H1 (cell line): ENCODE results near the gene MXD3. TPM values are rescaled to one million over a fixed set of nuclear protein-coding genes. Genes with fewer than 3 reads are reported as not detected.

Experiments
- CTCF ChIA-PET: fragments of 300-600 bp; sonication (Branson Sonifier 250); formaldehyde crosslinking; loops from one replicate; lab custom pipeline; 2021; ENCODE audit not compliant: partially characterized antibody; lab: Charles Lee
- POLR2A ChIA-PET: fragments of 300-600 bp; sonication (Branson Sonifier 250); formaldehyde crosslinking; loops from one replicate; lab custom pipeline; 2021; ENCODE audit warnings: inconsistent platforms; ENCODE audit not compliant: partially characterized antibody; lab: Charles Lee
- DNase-seq, 2 experiments: peaks; one replicate each; pipeline versions ENCODE4 v3.0.0 to v3.0.0-alpha.2; 2010 to 2022; ENCODE audit warnings: low spot score in 2 of 2, low read depth in 1 of 2, mixed read lengths in 1 of 2
- FAIRE-seq: peaks from 2 replicates; lab custom pipeline; 2011; peaks lifted over from hg19 to GRCh38; lab: Jason Lieb, UNC
- H2AFZ ChIP-seq: 2 replicates; pipeline ENCODE4 v1.8.1; 2012; ENCODE audit warnings: low read length, inconsistent platforms
- H2AK5ac ChIP-seq: 2 replicates; pipeline ENCODE4 v1.6.1; 2013; ENCODE audit warnings: low read depth, low read length
- H2BK120ac ChIP-seq: replicated peaks from 2 replicates; pipeline ENCODE3; 2013; ENCODE audit warnings: low read depth, low read length, inconsistent platforms
- H2BK12ac ChIP-seq: 2 replicates; pipeline ENCODE4 v1.6.1; 2013; ENCODE audit warnings: low read depth, low read length
- H2BK15ac ChIP-seq: 2 replicates; pipeline ENCODE4 v1.6.1; 2013; ENCODE audit warnings: low read length
- H2BK20ac ChIP-seq: 2 replicates; pipeline ENCODE4 v1.6.1; 2013; ENCODE audit warnings: low read length
- H2BK5ac ChIP-seq: 2 replicates; pipeline ENCODE4 v1.6.1; 2013; ENCODE audit warnings: low read depth, low read length
- H3K14ac ChIP-seq: 2 replicates; pipeline ENCODE4 v1.6.1; 2013; ENCODE audit warnings: inconsistent platforms; ENCODE audit not compliant: insufficient read length
- H3K18ac ChIP-seq: 2 replicates; pipeline ENCODE4 v1.6.1; 2013; ENCODE audit warnings: low read length; ENCODE audit errors: extremely low read depth
- H3K23ac ChIP-seq: 2 replicates; pipeline ENCODE4 v1.6.1; 2013; ENCODE audit warnings: inconsistent platforms; ENCODE audit not compliant: insufficient read length
- H3K23me2 ChIP-seq: 2 replicates; pipeline ENCODE4 v1.6.1; 2013; ENCODE audit warnings: low read depth, low read length
- H3K27ac ChIP-seq: 2 replicates; pipeline ENCODE4 v1.6.1; 2011; ENCODE audit warnings: low read depth, low read length, inconsistent platforms
- H3K27me3 ChIP-seq, 4 experiments: replicated peaks in 1 of 4; 1 replicate in 1 of 4; 2 replicates in 3 of 4; pipeline versions ENCODE4 v1.6.1 to v1.8.1; 2011 to 2013; ENCODE audit warnings: low read length in 3 of 4, mild to moderate bottlenecking in 3 of 4, inconsistent platforms in 2 of 4, mixed read lengths in 2 of 4, moderate library complexity in 1 of 4; ENCODE audit not compliant: control insufficient read depth in 3 of 4, insufficient read depth in 3 of 4; ENCODE audit errors: extremely low read depth in 1 of 4
- H3K36me3 ChIP-seq, 4 experiments: 2 replicates each; pipeline versions ENCODE4 v1.6.1 to v1.8.1; 2011 to 2013; ENCODE audit warnings: mild to moderate bottlenecking in 4 of 4, low read length in 3 of 4, moderate library complexity in 2 of 4, control low read depth in 1 of 4, inconsistent platforms in 1 of 4; ENCODE audit not compliant: insufficient read depth in 4 of 4, control insufficient read depth in 2 of 4
- H3K4ac ChIP-seq: replicated peaks from 2 replicates; pipeline ENCODE3; 2013; ENCODE audit warnings: low read length, low read depth, mixed read lengths, inconsistent platforms; ENCODE audit not compliant: insufficient read length
- H3K4me1 ChIP-seq, 4 experiments: replicated peaks in 1 of 4; 1 replicate in 1 of 4; 2 replicates in 3 of 4; pipeline versions ENCODE4 v1.6.1 to v1.8.1; 2011 to 2013; ENCODE audit warnings: low read length in 3 of 4, inconsistent platforms in 2 of 4, mixed read lengths in 1 of 4; ENCODE audit not compliant: insufficient read depth in 4 of 4, control insufficient read depth in 3 of 4
- H3K4me2 ChIP-seq, 2 experiments: 2 replicates each; pipeline versions ENCODE4 v1.6.1 to v1.8.1; 2011 to 2013; ENCODE audit warnings: low read depth in 2 of 2, low read length in 2 of 2, control low read depth in 1 of 2, inconsistent platforms in 1 of 2, mild to moderate bottlenecking in 1 of 2; ENCODE audit not compliant: insufficient read depth in 1 of 2
- H3K4me3 ChIP-seq, 4 experiments: fragments of 200-600, 300-600 bp in 1 of 4; sonication (generic), shearing (Covaris generic), sonication (Bioruptor Twin) in 1 of 4; 2 replicates each; pipeline versions ENCODE4 v1.5.1 to v1.8.1; 2011 to 2016; ENCODE audit warnings: low read length in 4 of 4, low read depth in 3 of 4, control low read depth in 2 of 4, inconsistent platforms in 2 of 4, mild to moderate bottlenecking in 2 of 4, mixed read lengths in 1 of 4, moderate library complexity in 1 of 4; ENCODE audit not compliant: insufficient read depth in 2 of 4; ENCODE audit errors: extremely low read depth in 1 of 4
- H3K56ac ChIP-seq: replicated peaks from 2 replicates; pipeline ENCODE3; 2013; ENCODE audit warnings: low read depth, mild to moderate bottlenecking, mixed read lengths, low read length, inconsistent platforms; ENCODE audit not compliant: insufficient read length
- H3K79me1 ChIP-seq: 2 replicates; pipeline ENCODE4 v1.6.1; 2013; ENCODE audit warnings: low read depth, low read length, control low read depth
- H3K79me2 ChIP-seq, 2 experiments: 2 replicates each; pipeline versions ENCODE4 v1.6.1 to v1.8.1; 2012 to 2013; ENCODE audit warnings: low read length in 2 of 2, mild to moderate bottlenecking in 2 of 2, inconsistent platforms in 1 of 2; ENCODE audit not compliant: insufficient read depth in 2 of 2, control insufficient read depth in 1 of 2
- H3K9ac ChIP-seq, 4 experiments: replicated peaks in 1 of 4; 1 replicate in 1 of 4; 2 replicates in 3 of 4; pipeline versions ENCODE4 v1.6.1 to v1.8.1; 2011 to 2013; ENCODE audit warnings: low read depth in 3 of 4, low read length in 3 of 4, control low read depth in 2 of 4, mild to moderate bottlenecking in 2 of 4, moderate library complexity in 2 of 4, inconsistent platforms in 1 of 4; ENCODE audit errors: extremely low read depth in 1 of 4
- H3K9me3 ChIP-seq, 2 experiments: 2 replicates each; pipeline versions ENCODE4 v1.6.1 to v1.8.1; 2012 to 2013; ENCODE audit warnings: mild to moderate bottlenecking in 2 of 2, moderate library complexity in 2 of 2, control low read depth in 1 of 2, inconsistent platforms in 1 of 2, low read depth in 1 of 2, low read length in 1 of 2, mixed read lengths in 1 of 2; ENCODE audit not compliant: insufficient read depth in 2 of 2
- H4K20me1 ChIP-seq, 2 experiments: replicated peaks in 1 of 2; 2 replicates each; pipeline versions ENCODE3 to v1.8.1; 2011 to 2013; ENCODE audit warnings: inconsistent platforms in 2 of 2, low read length in 2 of 2, mild to moderate bottlenecking in 1 of 2; ENCODE audit not compliant: insufficient read depth in 2 of 2, control insufficient read depth in 1 of 2
- H4K5ac ChIP-seq: 2 replicates; pipeline ENCODE4 v1.6.1; 2013; ENCODE audit warnings: low read length, low read depth, mixed read lengths, inconsistent platforms; ENCODE audit not compliant: insufficient read length
- H4K8ac ChIP-seq: 2 replicates; pipeline ENCODE4 v1.8.0; 2013; ENCODE audit warnings: mild to moderate bottlenecking, moderate library complexity, low read length, inconsistent platforms; ENCODE audit not compliant: insufficient read depth; ENCODE audit errors: extremely low read depth
- H4K91ac ChIP-seq: replicated peaks from 2 replicates; pipeline ENCODE3; 2013; ENCODE audit warnings: low read length, mixed read lengths, inconsistent platforms; ENCODE audit not compliant: insufficient read length
- BACH1 ChIP-seq: IDR thresholded peaks from 2 replicates; pipeline ENCODE4 v1.6.1; 2012; ENCODE audit warnings: low read length, improper control_type of control experiment
- CBX8 ChIP-seq: fragments of 300-800, 300-1000 bp; sonication (generic); IDR thresholded peaks from 2 replicates; pipeline ENCODE4 v1.7.1; 2016; ENCODE audit warnings: low read depth, low read length, borderline replicate concordance
- CTCF ChIP-seq, 3 experiments: IDR thresholded peaks; 1 replicate in 2 of 3; 2 replicates in 1 of 3; pipeline versions ENCODE4 v1.5.1 to v1.6.1; 2011; ENCODE audit warnings: low read length in 3 of 3, mild to moderate bottlenecking in 3 of 3, inconsistent platforms in 2 of 3, low read depth in 1 of 3, moderate library complexity in 1 of 3; ENCODE audit not compliant: insufficient read depth in 1 of 3; ENCODE audit errors: control extremely low read depth in 1 of 3
- NANOG ChIP-seq: IDR thresholded peaks from 2 replicates; pipeline ENCODE4 v1.6.1; 2011; ENCODE audit warnings: low read length, low read depth, mild to moderate bottlenecking, inconsistent platforms; ENCODE audit not compliant: insufficient read depth, poor library complexity, severe bottlenecking
- RAD21 ChIP-seq, 2 experiments: IDR thresholded peaks in 1 of 2; conservative IDR thresholded peaks in 1 of 2; 2 replicates each; pipeline ENCODE4 v1.6.1; 2011; ENCODE audit warnings: low read depth in 2 of 2, low read length in 2 of 2, improper control_type of control experiment in 1 of 2, inconsistent platforms in 1 of 2, mild to moderate bottlenecking in 1 of 2, moderate library complexity in 1 of 2
- SIN3A ChIP-seq, 2 experiments: IDR thresholded peaks in 1 of 2; conservative IDR thresholded peaks in 1 of 2; 2 replicates each; pipeline ENCODE4 v1.6.1; 2011 to 2012; ENCODE audit warnings: low read length in 2 of 2, improper control_type of control experiment in 1 of 2, low read depth in 1 of 2, mild to moderate bottlenecking in 1 of 2
- SP1 ChIP-seq: IDR thresholded peaks from 2 replicates; pipeline ENCODE4 v1.6.1; 2011; ENCODE audit warnings: low read depth, low read length
- SP4 ChIP-seq: IDR thresholded peaks from 2 replicates; pipeline ENCODE4 v1.6.1; 2012; ENCODE audit warnings: low read length, inconsistent platforms
- WGBS, 2 experiments: shearing (Covaris generic) in 1 of 2; methylation state at CpG; one replicate each; pipeline versions ENCODE4 v1.1.6 to v1.1.7; 2013 to 2015; ENCODE audit warnings: low lambda C conversion rate in 2 of 2, mixed read lengths in 2 of 2, inconsistent platforms in 1 of 2, low coverage in 1 of 2, missing lambda C conversion rate in 1 of 2; ENCODE audit not compliant: insufficient replicate concordance in 2 of 2, insufficient coverage in 1 of 2, insufficient read length in 1 of 2; ENCODE audit errors: extremely low coverage in 1 of 2, missing lambda C conversion rate in 1 of 2; 5-methylcytosine and 5-hydroxymethylcytosine counted together
- polyA plus RNA-seq, 7 experiments: library from polyadenylated mRNA; depleted of rRNA in 3 of 7; stranded (reverse) in 5 of 7; unstranded in 2 of 7; fragments of >200 nt in 5 of 7; fragments of 200-250 nt in 2 of 7; gene quantifications; 1 replicate in 5 of 7; 2 replicates in 1 of 7; 4 replicates in 1 of 7; pipeline versions ENCODE4 v1.2.1 to v1.2.3, GENCODE V29; 2011 to 2013; ENCODE audit warnings: missing spikeins in 2 of 7, mixed read lengths in 2 of 7
- total RNA-seq: library from RNA; stranded (reverse); fragmentation: NEBNext Ultra II Directional; extraction: Animal tissue kit (Norgen Biotek cat#: 25700); gene quantifications from 2 replicates; pipeline ENCODE4 v1.2.1, GENCODE V29; 2021

The MXD3 gene
- total and polyA plus RNA-seq, 2 of the 8 experiments (the other 6 are each of a cell fraction or from before 2014, with no cell fraction given) = 6.5 to 7.7 TPM

GRCh38 chr5:177317959-177318377 lies 6.3 kb upstream of the MXD3 start:
- Histone ChIP-seq H3K18ac (no peak overlapping the region), H2BK5ac (no peak overlapping the region), H3K27ac (no peak overlapping the region), H2BK12ac (no peak overlapping the region), H2BK120ac (no peak overlapping the region), H3K4ac (no peak overlapping the region), H4K8ac (no peak overlapping the region), H3K79me1 (no peaks in the 10 kb centered on the region), H4K91ac (no peak overlapping the region), H3K9ac (no peak overlapping the region), H3K27me3 (no peaks in the 10 kb centered on the region), H3K4me3 (no peak overlapping the region), H2BK15ac (no peak overlapping the region), H3K9me3 (no peaks in the 10 kb centered on the region), H3K36me3 (no peaks in the 10 kb centered on the region), H3K4me2 (peak overlapping the region in 1 of 2 experiments; percentile 20; a peak in 1 of 4 replicates), H4K5ac (no peak overlapping the region), H3K14ac (no peak overlapping the region), H3K56ac (no peak overlapping the region), H3K23ac (no peak overlapping the region), H3K23me2 (0 out of 2 replicates have a peak, but pooled peaks cover under 1% of the 10 kb centered on the region), H2AK5ac (no peak overlapping the region), H2AFZ (no peak overlapping the region), H3K4me1 (peaks cover 0 to 4% (median 1%) of the 10 kb centered on the region in 4 experiments; a peak in 4 of 7 replicates), H4K20me1 (no peaks in the 10 kb centered on the region), H2BK20ac (no peak overlapping the region), H3K79me2 (no peaks in the 10 kb centered on the region)
- TF ChIP-seq SIN3A (conservative IDR thresholded peaks at IDR 0.05 in 1 of 2, IDR thresholded peaks at IDR 0.05 in 1 of 2; ENCODE audit: low read depth in 1 of 2, low read length in 2 of 2) (no peak), SP4 (0 out of 2 replicates have a peak, but pooled peaks have one; percentile 31), CTCF (IDR thresholded peaks at IDR 0.05; ENCODE audit: control extremely low read depth in 1 of 3, insufficient read depth in 1 of 3, low read depth in 1 of 3, low read length in 3 of 3) (peak in 2 of 3 experiments; percentile 85 to 89; a peak in 3 of 4 replicates), BACH1 (no peak), CBX8 (no peak), RAD21 (IDR thresholded peaks at IDR 0.05 in 1 of 2, conservative IDR thresholded peaks at IDR 0.05 in 1 of 2; ENCODE audit: low read depth in 2 of 2, low read length in 2 of 2) (peak; percentile 87 to 90), NANOG (no peak), SP1 (0 out of 2 replicates have a peak, but pooled peaks have one; percentile 33)
- WGBS, 2 experiments = 44% methylated on average over 7 of the region's 7 CpGs; no CpG with 5 or more reads in 1 of the 2 experiments
- DNase-seq = peak in 1 of 2 experiments; percentile 87
- POLR2A ChIA-PET = interaction anchor here (0.7 to 2.9 kb wide), 8 partner anchors 13 to 137 kb away, joined by 3 to 10 read pairs (median 6); partner anchors contain the start of gene LMAN2
- CTCF ChIA-PET = interaction anchor here (0.6 to 16.6 kb wide), 29 partner anchors 10 to 247 kb away, joined by 3 to 251 read pairs (median 5); partner anchors contain the start of genes LMAN2, PRR7, RGS14 and SLC34A1
- FAIRE-seq = peak; percentile 93
